GM12878 (cell line): ENCODE data around the gene ITGAL.

Source experiments
- BHLHE40 ChIP-seq, 2 experiments: fragments of 450-650 bp in 1 of 2; IDR thresholded peaks; 2 replicates each; pipeline ENCODE4 v1.6.1; 2011 to 2017; ENCODE audit warnings: low read depth in 2 of 2, borderline replicate concordance in 1 of 2, improper control_type of control experiment in 1 of 2, low read length in 1 of 2, mild to moderate bottlenecking in 1 of 2
- CTCF ChIP-seq, 3 experiments: IDR thresholded peaks in 2 of 3; conservative IDR thresholded peaks in 1 of 3; 2 replicates each; pipeline ENCODE4 v1.5.1; 2011; ENCODE audit warnings: low read depth in 3 of 3, low read length in 3 of 3, mild to moderate bottlenecking in 3 of 3, control low read depth in 2 of 3, moderate library complexity in 2 of 3, inconsistent platforms in 1 of 3, mixed read lengths in 1 of 3; ENCODE audit not compliant: control insufficient read depth in 2 of 3, insufficient read depth in 1 of 3; ENCODE audit errors: extremely low read depth in 1 of 3
- DPF2 ChIP-seq: fragments of 450-650 bp; IDR thresholded peaks from 2 replicates; pipeline ENCODE4 v1.6.1; 2017; ENCODE audit warnings: mild to moderate bottlenecking
- ELK1 ChIP-seq: IDR thresholded peaks from 2 replicates; pipeline ENCODE4 v1.6.1; 2012; ENCODE audit warnings: low read depth, low read length, improper control_type of control experiment
- EP300 ChIP-seq, 2 experiments: fragments of 150-350 bp in 1 of 2; IDR thresholded peaks; 2 replicates each; pipeline ENCODE4 v1.6.1; 2011 to 2012; ENCODE audit warnings: low read depth in 2 of 2, low read length in 2 of 2, borderline replicate concordance in 1 of 2, improper control_type of control experiment in 1 of 2, inconsistent platforms in 1 of 2; ENCODE audit not compliant: control insufficient read depth in 1 of 2
- NFIC ChIP-seq: IDR thresholded peaks from 2 replicates; pipeline ENCODE4 v1.6.1; 2012; ENCODE audit warnings: low read depth, mild to moderate bottlenecking, inconsistent platforms, low read length, moderate library complexity
- POLR2A ChIP-seq: IDR thresholded peaks from 2 replicates; pipeline ENCODE4 v1.6.1; 2011; ENCODE audit warnings: low read depth, mild to moderate bottlenecking, low read length
- POLR2AphosphoS5 ChIP-seq: IDR thresholded peaks from 2 replicates; pipeline ENCODE4 v1.6.1; 2011; ENCODE audit warnings: mild to moderate bottlenecking, low read length, inconsistent platforms
- POU2F2 ChIP-seq: IDR thresholded peaks from 3 replicates; pipeline ENCODE4 v1.6.1; 2011; ENCODE audit warnings: low read depth, mild to moderate bottlenecking, low read length, borderline replicate concordance
- TF ChIP-seq, protein P1 (sequence below): fragments of 450-650 bp; IDR thresholded peaks from 2 replicates; pipeline ENCODE4 v1.6.1; 2016; ENCODE audit warnings: mild to moderate bottlenecking
- TF ChIP-seq, protein P2 (sequence below): IDR thresholded peaks from 2 replicates; pipeline ENCODE4 v1.6.1; 2011; ENCODE audit warnings: low read depth, low read length, improper control_type of control experiment, borderline replicate concordance

DNA sequence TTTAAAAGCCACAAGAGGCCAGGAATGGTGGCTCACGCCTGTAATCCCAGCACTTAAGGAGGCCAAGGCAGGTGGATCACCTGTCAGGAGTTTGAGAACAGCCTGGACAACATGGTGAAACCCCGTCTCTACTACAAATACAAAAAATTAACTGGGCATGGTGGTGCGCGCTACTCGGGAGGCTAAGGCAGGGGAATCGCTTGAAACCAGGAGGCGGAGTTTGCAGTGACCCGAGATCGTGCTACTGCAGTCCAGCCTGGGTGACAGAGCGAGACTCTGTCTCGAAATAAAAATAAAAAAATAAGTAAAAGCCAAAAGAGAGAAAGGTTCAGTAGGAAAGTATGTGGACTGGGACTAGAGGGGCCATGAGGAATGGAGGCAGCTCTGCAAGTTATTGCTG lies 13.1 kb upstream of the ITGAL start:
- TF ChIP-seq CTCF (IDR thresholded peaks at IDR 0.05 in 2 of 3, conservative IDR thresholded peaks at IDR 0.05 in 1 of 3; ENCODE audit: control insufficient read depth in 2 of 3, extremely low read depth in 1 of 3, insufficient read depth in 1 of 3, low read depth in 3 of 3, low read length in 3 of 3) = no peak
- TF ChIP-seq BHLHE40 (IDR thresholded peaks at IDR 0.05; ENCODE audit: borderline replicate concordance in 1 of 2, low read depth in 2 of 2, low read length in 1 of 2) = no peak
- TF ChIP-seq, protein P1, sequence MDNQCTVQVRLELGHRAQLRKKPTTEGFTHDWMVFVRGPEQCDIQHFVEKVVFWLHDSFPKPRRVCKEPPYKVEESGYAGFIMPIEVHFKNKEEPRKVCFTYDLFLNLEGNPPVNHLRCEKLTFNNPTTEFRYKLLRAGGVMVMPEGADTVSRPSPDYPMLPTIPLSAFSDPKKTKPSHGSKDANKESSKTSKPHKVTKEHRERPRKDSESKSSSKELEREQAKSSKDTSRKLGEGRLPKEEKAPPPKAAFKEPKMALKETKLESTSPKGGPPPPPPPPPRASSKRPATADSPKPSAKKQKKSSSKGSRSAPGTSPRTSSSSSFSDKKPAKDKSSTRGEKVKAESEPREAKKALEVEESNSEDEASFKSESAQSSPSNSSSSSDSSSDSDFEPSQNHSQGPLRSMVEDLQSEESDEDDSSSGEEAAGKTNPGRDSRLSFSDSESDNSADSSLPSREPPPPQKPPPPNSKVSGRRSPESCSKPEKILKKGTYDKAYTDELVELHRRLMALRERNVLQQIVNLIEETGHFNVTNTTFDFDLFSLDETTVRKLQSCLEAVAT = no peak; the same call in 1 of the 2 replicates
- no peak for TF ChIP-seq NFIC
- TF ChIP-seq POLR2A = no peak
- TF ChIP-seq DPF2 = no peak
- TF ChIP-seq, protein P2, sequence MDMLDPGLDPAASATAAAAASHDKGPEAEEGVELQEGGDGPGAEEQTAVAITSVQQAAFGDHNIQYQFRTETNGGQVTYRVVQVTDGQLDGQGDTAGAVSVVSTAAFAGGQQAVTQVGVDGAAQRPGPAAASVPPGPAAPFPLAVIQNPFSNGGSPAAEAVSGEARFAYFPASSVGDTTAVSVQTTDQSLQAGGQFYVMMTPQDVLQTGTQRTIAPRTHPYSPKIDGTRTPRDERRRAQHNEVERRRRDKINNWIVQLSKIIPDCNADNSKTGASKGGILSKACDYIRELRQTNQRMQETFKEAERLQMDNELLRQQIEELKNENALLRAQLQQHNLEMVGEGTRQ = no peak
- TF ChIP-seq EP300 (IDR thresholded peaks at IDR 0.05; ENCODE audit: borderline replicate concordance in 1 of 2, control insufficient read depth in 1 of 2, low read depth in 2 of 2, low read length in 2 of 2) = no peak
- TF ChIP-seq POLR2AphosphoS5 = no peak
- TF ChIP-seq ELK1 = no peak
- no peak for TF ChIP-seq POU2F2
